RPMI8226 (cell line): Measurements from ENCODE around the gene CCDC110.

ENCODE experiments used
- DNase-seq: peaks from one replicate; pipeline ENCODE4 v3.0.0-alpha.2; 2015

The CCDC110 gene

GRCh38 chr4:185470501-185471195 is 885 bp downstream of the CCDC110 start:
- DNase-seq, result peak; percentile 74

GRCh38 chr4:185469580-185470154 is 1.9 kb downstream of the CCDC110 start:
- no peak for DNase-seq

- no peak for DNase-seq
Observed at GRCh38 chr4:185468999-185469398, 2.5 kb downstream of the CCDC110 start.

- DNase-seq, result no peak
Observed at GRCh38 chr4:185467991-185468390, 3.5 kb downstream of the CCDC110 start.

- no peak for DNase-seq
Observed at GRCh38 chr4:185467101-185467500, 4.4 kb downstream of the CCDC110 start.

GRCh38 chr4:185465707-185466106 is 5.8 kb downstream of the CCDC110 start:
- DNase-seq, result no peak

GRCh38 chr4:185464887-185465286 is 6.6 kb downstream of the CCDC110 start:
- no peak for DNase-seq

GRCh38 chr4:185464183-185464582 is 7.3 kb downstream of the CCDC110 start:
- no peak for DNase-seq

GRCh38 chr4:185463541-185463940 is 8.0 kb downstream of the CCDC110 start:
- DNase-seq, result no peak

GRCh38 chr4:185461565-185461964 is 10.0 kb downstream of the CCDC110 start:
- DNase-seq, result no peak

- no peak for DNase-seq
Observed at GRCh38 chr4:185457136-185457535, 14.4 kb downstream of the CCDC110 start.

GRCh38 chr4:185456131-185456530 is 15.4 kb downstream of the CCDC110 start:
- DNase-seq, result no peak

- no peak for DNase-seq
Observed at GRCh38 chr4:185445209-185445608, 26.3 kb downstream of the CCDC110 start.

- DNase-seq, result no peak
Observed at GRCh38 chr4:185441479-185441878, 30.1 kb downstream of the CCDC110 start.

- no peak for DNase-seq
Observed at GRCh38 chr4:185437809-185438208, 33.7 kb downstream of the CCDC110 start.

- DNase-seq, result no peak
Observed at GRCh38 chr4:185435466-185435865, 36.1 kb downstream of the CCDC110 start.

- no peak for DNase-seq
Observed at GRCh38 chr4:185429660-185430059, 41.9 kb downstream of the CCDC110 start.

GRCh38 chr4:185426960-185427688 is 44.4 kb downstream of the CCDC110 start:
- no peak for DNase-seq

GRCh38 chr4:185425647-185426352 is 45.7 kb downstream of the CCDC110 start, which contains the start of gene UFSP2:
UFSP2 (minus strand) TSS chr4:185425964; CDS start chr4:185425868, 96 bp downstream.
- DNase-seq, result peak; percentile 88

- peak; percentile 5 for DNase-seq
Observed at GRCh38 chr4:185424905-185425646, 46.5 kb downstream of the CCDC110 start.

- DNase-seq, result no peak
Observed at GRCh38 chr4:185421366-185422124, 50.0 kb downstream of the CCDC110 start.

GRCh38 chr4:185416955-185417354 is 54.6 kb downstream of the CCDC110 start:
- no peak for DNase-seq
